Cerebellar nuclear complex (tissue), 1 donor: ENCODE data around the gene RNF183.
A peak's percentile ranks its signal among the peaks of the same experiment; 100 is the strongest.
"Not testable (repeated sequence)": the region's sequence is repeated elsewhere in the genome, so short reads cannot be mapped to it uniquely, and the experiment has no call there.

Experiments used
- DNase-seq, 2 experiments: peaks; one replicate each; lab custom pipeline; 2025; lab: John Stamatoyannopoulos, UW

Gene RNF183

GRCh38 chr9:113274474-113275156 lies 28.6 kb downstream of the RNF183 start:
- peak in 1 of 2 experiments; percentile 47 for DNase-seq

- DNase-seq, result no peak
Measured at GRCh38 chr9:113269871-113270270, 33.3 kb downstream of the RNF183 start.

- no peak for DNase-seq
Measured at GRCh38 chr9:113269355-113269754, 33.8 kb downstream of the RNF183 start.

- no peak for DNase-seq
Measured at GRCh38 chr9:113267911-113268566, 35.1 kb downstream of the RNF183 start.

GRCh38 chr9:113266174-113266573 lies 37.0 kb downstream of the RNF183 start:
- no peak for DNase-seq

GRCh38 chr9:113261917-113262671 lies 41.1 kb downstream of the RNF183 start:
- no peak for DNase-seq

- DNase-seq, result no peak
Measured at GRCh38 chr9:113258282-113258681, 44.9 kb downstream of the RNF183 start.

- no peak for DNase-seq
Measured at GRCh38 chr9:113257863-113258262, 45.3 kb downstream of the RNF183 start.

- no peak for DNase-seq
Measured at GRCh38 chr9:113255438-113255837, 47.7 kb downstream of the RNF183 start.

- DNase-seq, result no peak
Measured at GRCh38 chr9:113254991-113255390, 48.2 kb downstream of the RNF183 start.

GRCh38 chr9:113250807-113251206 lies 52.4 kb downstream of the RNF183 start:
- no peak for DNase-seq

GRCh38 chr9:113249661-113250060 lies 53.5 kb downstream of the RNF183 start:
- not testable (repeated sequence) for DNase-seq

GRCh38 chr9:113247640-113248039 lies 55.5 kb downstream of the RNF183 start:
- no peak for DNase-seq
